Measurements from ENCODE around the gene REV1. TPM values are rescaled to one million over a fixed set of nuclear protein-coding genes. Genes with fewer than 3 reads are reported as not detected.

The REV1 gene
- total and polyA plus RNA-seq, 2 experiments from 2014 or later = 32.9 to 46.7 TPM

GRCh38 chr2:99468155-99468554, 21.7 kb downstream of the REV1 start (continued):
- TF ChIP-seq EZH2phosphoT487 (IDR thresholded peaks at IDR 0.05; ENCODE audit: unreplicated experiment) = no peak
- no peak for TF ChIP-seq STAT1 (IDR thresholded peaks at IDR 0.05; ENCODE audit: unreplicated experiment)
- TF ChIP-seq CREB1 (CRISPR knock-in tag; IDR thresholded peaks at IDR 0.05; ENCODE audit: low read depth) = no peak
- TF ChIP-seq ZNF331 (CRISPR knock-in tag; IDR thresholded peaks at IDR 0.05; ENCODE audit: low read depth) = no peak
- TF ChIP-seq REST (IDR thresholded peaks at IDR 0.05; ENCODE audit: unreplicated experiment) = no peak

GRCh38 chr2:99467390-99467789, 22.4 kb downstream of the REV1 start:
- no peak overlapping the region for H3K27ac Mint-ChIP-seq
- H3K79me2 ChIP-seq (replicated peaks; ENCODE audit: insufficient read depth) = peaks cover 98% of the 10 kb centered on the region
- H3K4me1 ChIP-seq (ENCODE audit: insufficient read depth) = peaks cover 26% of the 10 kb centered on the region
- peaks cover 20% of the 10 kb centered on the region for H3K4me1 Mint-ChIP-seq
- ATAC-seq (no peak), DNase-seq (ENCODE audit: low spot score) (no peak)
- H3F3A ChIP-seq (replicated peaks; ENCODE audit: low read depth) = no peaks in the 10 kb centered on the region
- no peak overlapping the region for H3K4me3 Mint-ChIP-seq
- H3K9me3 Mint-ChIP-seq = peaks cover 19% of the 10 kb centered on the region
- H3K27me3 Mint-ChIP-seq (ENCODE audit: insufficient read depth, low read depth, poor library complexity) = peaks cover 2% of the 10 kb centered on the region
- no peaks in the 10 kb centered on the region for H3K9me2 ChIP-seq (ENCODE audit: insufficient read depth)
- H3K36me3 ChIP-seq (ENCODE audit: insufficient read depth) = no peaks in the 10 kb centered on the region
- H2AFZ ChIP-seq = no peak overlapping the region
- no peaks in the 10 kb centered on the region for H3K27me3 ChIP-seq (ENCODE audit: insufficient read depth)
- H3K27ac ChIP-seq (ENCODE audit: low read depth) = no peak overlapping the region
- H3K4me3 ChIP-seq = no peak overlapping the region
- H3K36me3 Mint-ChIP-seq (ENCODE audit: low read depth) = peaks cover 26% of the 10 kb centered on the region
- no peak overlapping the region for H3K4me2 ChIP-seq
- H4K20me1 ChIP-seq (replicated peaks; ENCODE audit: insufficient read depth) = peaks cover 6% of the 10 kb centered on the region
- TF ChIP-seq ZNF462 (CRISPR knock-in tag; IDR thresholded peaks at IDR 0.05) = no peak
- no peak for TF ChIP-seq REST (IDR thresholded peaks at IDR 0.05; ENCODE audit: unreplicated experiment)
- TF ChIP-seq ETS1 (IDR thresholded peaks at IDR 0.05) = no peak
- TF ChIP-seq POLR2AphosphoS5 (IDR thresholded peaks at IDR 0.05; ENCODE audit: low read depth) = no peak
- TF ChIP-seq CTCF (conservative IDR thresholded peaks at IDR 0.05; ENCODE audit: low read depth in 2 of 2) = no peak

Measured in GM23338 (cell line).